Sigmoid colon (tissue), 4 donors: ENCODE results near the gene STAC.

Experiments used
- CTCF ChIP-seq, 4 experiments: fragments of 450-650 bp in 3 of 4; fragments of 200-600 bp in 1 of 4; IDR thresholded peaks; one replicate each; pipeline ENCODE4 v1.5.1; 2016 to 2019; ENCODE audit warnings: antibody characterized with exemption in 4 of 4, mild to moderate bottlenecking in 3 of 4, moderate library complexity in 2 of 4
- EP300 ChIP-seq, 4 donors: sonication (generic); formaldehyde crosslinking; IDR thresholded peaks; one replicate each; pipeline ENCODE4 v1.6.1; 2017; ENCODE audit warnings: antibody characterized with exemption in 4 of 4
- POLR2A ChIP-seq, 2 donors: fragments of 450-650 bp; IDR thresholded peaks; one replicate each; pipeline ENCODE4 v1.6.1; 2016; ENCODE audit warnings: antibody characterized with exemption in 2 of 2, mild to moderate bottlenecking in 2 of 2, moderate library complexity in 2 of 2

DNA sequence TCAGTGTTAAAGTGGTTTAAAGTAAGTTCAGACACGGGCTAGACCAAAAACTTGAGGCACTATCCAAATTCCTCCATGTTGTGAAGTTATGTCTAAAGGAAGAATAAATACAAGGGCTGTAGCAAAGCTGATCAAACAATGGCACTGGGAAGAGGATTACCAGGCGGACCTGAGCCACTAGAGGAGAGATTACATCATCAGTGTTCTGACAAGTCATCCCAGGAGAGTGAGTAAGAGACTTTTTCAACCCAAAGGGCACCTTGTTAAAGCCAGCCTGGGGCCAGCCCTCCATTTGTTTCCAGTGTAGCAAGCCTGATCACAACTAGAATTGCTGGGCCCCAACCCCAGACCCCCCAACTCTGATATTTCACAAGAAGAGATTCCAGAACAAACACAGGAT lies 217.1 kb downstream of the STAC start:
- TF ChIP-seq POLR2A (IDR thresholded peaks at IDR 0.05) = no peak
- no peak for TF ChIP-seq CTCF (IDR thresholded peaks at IDR 0.05)
- no peak for TF ChIP-seq EP300 (IDR thresholded peaks at IDR 0.05)
